Left renal pelvis (tissue), 4 donors: Measurements from ENCODE around the gene NEMP1. TPM values are rescaled to one million over a fixed set of nuclear protein-coding genes. Genes with fewer than 3 reads are reported as not detected.
"Not testable (repeated sequence)": the region's sequence is repeated elsewhere in the genome, so short reads cannot be mapped to it uniquely, and the experiment has no call there.

Experiments used
- DNase-seq, 4 donors: peaks; one replicate each; pipeline ENCODE4 v3.0.0-alpha.2; 2013; ENCODE audit warnings: low read depth in 4 of 4, low spot score in 3 of 4
- polyA plus RNA-seq, 4 donors: library from polyadenylated mRNA; unstranded; fragments of 120-200 nt; gene quantifications; one replicate each; pipeline ENCODE4 v1.2.1, GENCODE V29; 2013; ENCODE audit not compliant: insufficient read length in 4 of 4

The NEMP1 gene
- polyA plus RNA-seq, result 10 to 100 TPM; 19.6 to 27.0 (median 25.6) TPM

GRCh38 chr12:57078519-57079404, at the start of gene NEMP1:
TSS of gene NEMP1 (minus strand) at chr12:57078791. CDS start at chr12:57078745, 46 bp downstream.
- DNase-seq, result peak; percentile 99 to 100 (median 100)

GRCh38 chr12:57127726-57128518, 49.3 kb upstream of the NEMP1 start, which contains the start of gene LRP1:
TSS of gene LRP1 (plus strand) at chr12:57128483. CDS start at chr12:57128965, 482 bp downstream.
- peak in 1 of 4 donors; percentile 75 for DNase-seq

- DNase-seq, result no peak
These were observed 48.6 kb upstream of the NEMP1 start for GRCh38 chr12:57127101-57127725.

GRCh38 chr12:57126561-57126960, 48.0 kb upstream of the NEMP1 start:
- DNase-seq, result no peak

- no peak for DNase-seq
These were observed 47.5 kb upstream of the NEMP1 start for GRCh38 chr12:57126061-57126460.

- DNase-seq, result no peak
These were observed 45.8 kb upstream of the NEMP1 start for GRCh38 chr12:57124261-57124877.

- no peak for DNase-seq
These were observed 45.2 kb upstream of the NEMP1 start for GRCh38 chr12:57123813-57124212.

- not testable (repeated sequence) for DNase-seq
These were observed 42.1 kb upstream of the NEMP1 start for GRCh38 chr12:57120718-57121117.

GRCh38 chr12:57119294-57120085, 40.9 kb upstream of the NEMP1 start:
- no peak for DNase-seq

GRCh38 chr12:57118711-57119271, 40.2 kb upstream of the NEMP1 start:
- no peak for DNase-seq

GRCh38 chr12:57116580-57117281, 38.1 kb upstream of the NEMP1 start:
- DNase-seq, result no peak

- no peak for DNase-seq
These were observed 34.1 kb upstream of the NEMP1 start for GRCh38 chr12:57112492-57113294.

- DNase-seq, result peak in 2 of 4 donors; percentile 65 to 66
These were observed 32.6 kb upstream of the NEMP1 start, which contains the start of gene STAT6 for GRCh38 chr12:57111031-57111734. TSS of gene STAT6 (minus strand) at chr12:57111362. CDS start at chr12:57108278, 3,084 bp downstream.

- DNase-seq, result peak in 1 of 4 donors; percentile 48
These were observed 31.8 kb upstream of the NEMP1 start for GRCh38 chr12:57110104-57111030.

- DNase-seq, result no peak
These were observed 30.9 kb upstream of the NEMP1 start for GRCh38 chr12:57109207-57110103.
